NCI-H187 treated with DMSO at 0.1 percent for 48 hours (cell line): Measurements from ENCODE around the gene HECTD4.
"Not testable (repeated sequence)": the region's sequence is repeated elsewhere in the genome, so short reads cannot be mapped to it uniquely, and the experiment has no call there.

Experiments
- DNase-seq: peaks from one replicate; lab custom pipeline; 2025; lab: John Stamatoyannopoulos, UW

Gene HECTD4, protein sequence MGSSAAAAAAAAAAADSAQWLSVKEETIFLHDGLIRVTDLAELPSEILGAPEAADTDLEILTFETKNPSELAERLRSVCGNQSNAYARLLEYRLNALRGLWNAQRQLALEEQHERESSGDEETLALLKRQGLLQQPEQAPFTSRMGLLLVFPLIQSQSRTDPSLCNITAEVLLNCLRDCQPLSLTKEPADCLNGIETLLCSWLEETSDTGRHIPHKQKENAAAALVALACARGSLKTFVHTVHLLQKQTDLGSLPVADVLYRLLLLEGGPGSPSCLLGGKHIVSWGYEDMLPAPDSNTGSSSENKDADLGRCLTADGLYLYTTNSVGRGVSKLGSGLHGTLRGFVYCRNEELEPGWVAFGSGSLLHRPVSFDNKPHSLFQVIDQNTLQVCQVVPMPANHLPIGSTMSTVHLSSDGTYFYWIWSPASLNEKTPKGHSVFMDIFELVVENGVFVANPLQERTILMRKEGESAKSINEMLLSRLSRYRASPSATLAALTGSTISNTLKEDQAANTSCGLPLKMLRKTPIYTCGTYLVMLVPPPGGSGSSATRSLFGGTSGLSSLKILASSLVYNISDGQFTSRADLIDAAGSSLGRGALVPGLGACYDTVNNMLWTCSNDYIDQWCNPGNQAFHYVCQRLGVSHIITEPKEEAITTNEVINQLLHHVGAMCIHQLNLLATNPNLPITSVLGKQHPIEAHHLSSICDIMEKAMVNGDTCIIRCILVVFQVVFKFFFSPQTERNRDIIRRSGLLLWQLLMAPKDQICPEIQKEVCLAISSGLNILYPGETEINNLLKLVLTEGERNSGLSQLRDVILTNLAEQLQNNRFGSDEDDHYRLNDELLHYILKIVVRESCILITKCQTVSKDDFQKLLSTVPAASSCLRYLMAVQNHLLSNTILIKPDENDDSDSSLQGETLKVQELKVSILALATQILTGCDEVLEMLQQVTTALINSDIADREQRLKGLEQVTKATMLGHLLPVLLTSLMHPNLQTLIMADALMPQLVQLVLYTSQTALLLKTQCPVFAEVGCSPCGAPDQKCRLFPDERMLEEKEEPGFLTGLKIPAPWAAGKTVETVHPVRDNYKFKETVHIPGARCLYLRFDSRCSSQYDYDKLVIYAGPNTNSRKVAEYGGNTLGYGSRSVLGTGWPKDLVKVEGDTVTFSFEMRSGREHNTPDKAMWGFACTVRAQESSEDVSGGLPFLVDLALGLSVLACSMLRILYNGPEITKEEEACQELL (N-terminal part only)

DNA sequence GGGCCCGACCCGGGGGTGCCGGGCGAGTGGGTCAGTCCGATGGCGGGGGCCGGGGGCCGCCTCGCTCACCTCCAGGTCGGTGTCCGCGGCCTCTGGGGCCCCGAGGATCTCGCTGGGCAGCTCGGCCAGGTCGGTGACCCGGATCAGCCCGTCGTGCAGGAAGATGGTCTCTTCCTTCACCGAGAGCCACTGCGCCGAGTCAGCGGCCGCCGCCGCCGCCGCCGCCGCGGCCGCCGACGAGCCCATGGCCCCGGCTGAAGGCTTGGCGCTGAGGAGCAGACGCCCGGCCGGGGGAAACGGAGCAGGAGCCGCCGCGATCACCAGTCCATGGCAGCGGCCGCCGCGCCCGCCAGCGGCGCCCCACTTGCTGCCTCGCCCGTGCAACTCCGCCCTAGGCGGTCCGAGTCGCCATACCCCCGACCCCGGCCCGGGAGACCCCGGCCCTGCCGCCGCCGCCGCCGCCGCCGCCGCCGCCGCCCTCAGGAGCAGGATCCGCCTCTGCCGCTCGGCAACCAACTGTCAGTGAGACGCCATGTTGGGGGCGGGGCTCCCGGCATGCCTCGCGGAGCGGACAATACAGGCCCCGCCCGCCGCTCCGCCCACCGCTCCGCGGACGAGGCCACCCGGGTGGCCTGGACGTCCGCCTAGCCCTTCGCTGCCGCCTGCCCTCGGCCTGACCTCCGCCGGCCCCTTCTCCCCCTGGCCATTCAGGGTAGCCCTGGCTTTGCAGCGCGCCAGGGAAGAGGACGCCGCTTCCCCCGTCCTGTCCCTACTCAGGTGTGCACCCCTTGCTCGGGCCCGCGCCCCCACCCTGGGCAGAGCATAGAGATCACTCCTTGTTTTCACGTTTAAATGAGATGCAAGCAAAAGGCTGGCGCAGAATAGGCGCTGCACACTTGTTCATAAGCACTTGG lies at the start of gene HECTD4:
Gene HECTD4 (minus strand): TSS at position 549 of the 914 bp plus-strand sequence. CDS start 303 bp downstream, at position 246.
- peak; percentile 51 for DNase-seq

DNA sequence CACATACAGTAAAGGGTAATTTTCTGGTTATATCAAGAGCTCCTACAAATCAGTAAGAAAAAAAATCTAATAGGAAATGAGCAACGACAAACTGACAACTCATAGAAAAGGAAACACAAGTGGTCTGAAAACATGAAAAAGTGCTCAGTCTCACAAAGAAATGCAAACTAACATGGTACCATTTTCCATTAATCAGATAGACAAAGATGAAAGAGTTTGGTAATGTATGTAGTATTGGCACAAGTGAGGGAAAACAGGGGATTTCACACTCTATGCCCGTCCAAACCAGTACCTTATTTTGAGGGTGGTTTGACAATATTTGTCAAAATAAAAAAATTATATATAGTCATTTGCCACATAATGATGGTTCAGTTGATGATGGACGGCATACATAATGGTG lies 49.7 kb upstream of the HECTD4 start:
- no peak for DNase-seq

DNA sequence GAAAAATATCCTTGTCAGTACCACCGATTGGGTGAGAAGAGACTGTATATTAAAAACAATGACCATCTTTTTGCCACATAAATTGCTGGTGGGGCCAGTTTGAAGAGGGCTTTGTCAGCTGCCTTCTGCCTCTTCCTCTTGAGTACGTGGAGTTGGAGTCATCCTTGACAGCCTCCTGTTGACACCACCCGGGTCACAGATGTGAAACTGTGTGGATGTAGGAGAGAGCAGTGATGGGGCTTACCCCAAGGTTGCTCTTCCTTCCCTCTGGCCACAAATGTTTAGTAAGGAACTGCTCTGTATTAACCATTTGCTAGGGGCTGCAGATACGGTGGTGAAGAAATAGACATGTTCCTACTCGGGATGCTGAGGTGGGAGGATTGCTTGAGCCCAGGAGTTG lies 48.7 kb upstream of the HECTD4 start:
- no peak for DNase-seq

DNA sequence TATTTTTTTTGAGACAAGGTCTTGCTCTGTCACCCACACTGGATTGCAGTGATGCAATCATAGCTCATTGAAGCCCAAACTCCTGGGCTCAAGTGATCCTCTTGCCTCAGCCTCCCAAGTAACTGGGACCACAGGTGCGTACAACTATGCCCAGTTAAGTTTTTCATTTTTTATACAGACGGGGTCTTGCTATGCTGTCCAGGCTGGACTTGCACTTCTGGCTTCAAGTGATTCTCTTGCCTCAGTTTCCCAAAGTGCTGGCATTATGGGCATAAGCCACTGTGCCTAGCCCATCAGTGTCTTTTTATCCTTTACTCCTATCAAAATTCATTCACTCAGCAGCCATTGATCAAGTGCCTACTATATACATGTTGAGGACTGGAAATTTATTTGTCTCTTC lies 45.5 kb upstream of the HECTD4 start:
- DNase-seq: no peak

DNA sequence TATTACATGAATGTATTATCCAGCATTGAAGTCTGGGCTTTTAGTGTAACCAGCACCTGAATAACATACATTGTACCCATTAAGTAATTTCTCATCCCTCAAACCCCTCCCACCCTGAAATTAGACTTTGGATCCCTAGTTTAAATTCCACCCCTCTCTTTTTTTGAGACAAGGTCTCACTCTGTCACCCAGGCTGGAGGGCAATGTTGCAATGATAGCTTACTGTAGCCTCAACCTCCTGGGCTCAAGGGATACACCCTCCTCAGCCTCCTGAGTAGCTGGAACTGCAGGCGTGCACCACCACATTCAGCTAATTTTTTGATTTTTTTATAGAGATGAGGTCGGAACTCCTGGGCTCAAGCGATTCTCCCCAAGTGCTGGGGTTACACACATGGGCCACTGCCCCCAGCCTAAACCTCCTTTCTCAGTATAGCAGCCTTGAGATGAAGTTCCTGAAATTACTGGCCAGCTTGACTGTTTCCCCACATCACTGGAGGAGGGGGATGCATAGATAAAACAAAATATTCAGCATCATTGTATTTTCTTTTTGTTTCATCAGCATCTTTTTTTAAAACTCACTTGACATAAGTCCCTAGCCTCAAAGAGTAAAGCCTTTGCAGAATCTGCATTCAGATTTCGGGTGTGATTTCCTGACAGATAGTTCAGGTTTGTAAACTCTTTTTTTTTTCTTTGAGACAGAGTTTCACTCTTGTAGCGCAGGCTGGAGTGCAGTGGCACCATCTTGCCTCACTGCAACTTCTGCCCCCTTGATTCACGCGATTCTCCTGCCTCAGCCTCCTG lies 43.6 kb upstream of the HECTD4 start:
- DNase-seq: no peak

DNA sequence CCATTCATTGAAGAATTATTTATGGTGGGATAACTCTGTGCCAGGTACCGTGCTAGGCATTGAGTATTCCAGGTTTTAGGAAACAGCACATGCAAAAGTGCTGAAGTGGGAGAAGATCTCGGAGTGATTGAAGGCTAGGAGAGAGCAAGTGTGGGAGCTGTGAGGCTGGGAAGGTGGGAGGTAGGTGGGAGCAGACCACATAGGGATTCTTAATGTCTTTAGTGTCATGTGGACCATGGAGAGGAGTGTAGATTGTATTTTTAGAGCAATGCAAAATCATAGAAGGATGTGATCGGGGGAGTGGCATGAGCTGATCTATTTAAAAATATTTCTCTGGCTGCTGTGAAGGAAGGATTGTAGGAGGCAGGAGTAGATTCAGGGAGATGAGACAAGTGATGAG lies 41.9 kb upstream of the HECTD4 start:
- no peak for DNase-seq

DNA sequence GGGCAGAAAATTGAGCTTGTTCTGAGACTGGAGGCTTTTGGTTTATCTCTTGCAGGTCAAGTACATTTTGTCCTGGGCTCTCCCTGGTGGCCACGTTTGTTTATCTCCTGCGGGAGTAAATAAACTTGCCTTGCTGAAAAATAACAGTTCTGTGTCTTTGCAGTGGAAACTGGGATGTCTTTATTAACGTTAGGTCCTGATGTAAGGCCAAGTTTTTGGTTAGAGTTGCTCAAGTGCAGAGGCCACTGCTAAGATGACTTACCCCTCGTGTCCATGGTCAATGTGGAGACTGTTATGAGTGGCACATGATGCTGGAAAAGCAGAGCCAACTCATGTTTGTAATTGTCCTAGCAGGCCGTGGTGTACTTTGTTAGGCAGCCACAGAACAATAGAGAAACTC lies 40.3 kb upstream of the HECTD4 start:
- DNase-seq: no peak

DNA sequence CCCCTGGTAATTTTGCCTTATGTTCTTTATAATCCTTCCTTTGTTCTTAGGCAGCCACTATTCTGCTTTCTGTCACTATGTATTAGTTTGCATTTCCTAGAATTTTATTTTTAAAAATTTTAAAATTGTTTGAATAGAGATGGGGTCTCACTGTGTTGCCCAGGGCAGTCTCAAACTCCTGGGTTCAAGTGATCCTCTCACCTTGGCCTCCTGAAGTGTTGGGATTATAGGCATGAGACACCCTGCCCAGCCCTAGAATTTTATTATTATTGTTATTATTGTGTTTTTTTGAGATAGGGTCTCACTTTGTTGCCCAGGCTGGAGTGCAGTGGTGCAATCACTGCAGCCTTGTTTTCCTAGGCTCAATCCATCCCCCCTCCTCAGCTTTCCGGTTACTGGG lies 39.1 kb upstream of the HECTD4 start:
- no peak for DNase-seq

DNA sequence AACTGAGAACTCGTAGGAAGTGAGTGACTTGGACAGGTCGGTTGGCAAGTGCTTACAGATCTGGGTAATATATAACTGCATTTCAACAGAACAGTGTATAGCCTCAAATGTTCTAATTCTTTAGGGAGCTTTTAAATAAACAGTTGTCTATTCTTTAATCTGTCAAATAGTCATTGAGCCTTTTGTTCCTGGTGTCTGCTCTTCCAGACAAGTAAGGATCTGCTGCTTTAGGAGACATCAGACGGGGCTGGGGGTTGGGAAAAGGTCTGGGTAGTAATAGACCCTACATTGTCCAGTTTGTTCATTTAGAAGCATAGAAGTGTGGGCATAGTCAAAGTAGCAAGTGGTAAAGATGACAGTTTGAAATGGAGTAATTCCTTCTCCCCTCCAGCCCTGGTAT lies 38.5 kb upstream of the HECTD4 start:
- no peak for DNase-seq

DNA sequence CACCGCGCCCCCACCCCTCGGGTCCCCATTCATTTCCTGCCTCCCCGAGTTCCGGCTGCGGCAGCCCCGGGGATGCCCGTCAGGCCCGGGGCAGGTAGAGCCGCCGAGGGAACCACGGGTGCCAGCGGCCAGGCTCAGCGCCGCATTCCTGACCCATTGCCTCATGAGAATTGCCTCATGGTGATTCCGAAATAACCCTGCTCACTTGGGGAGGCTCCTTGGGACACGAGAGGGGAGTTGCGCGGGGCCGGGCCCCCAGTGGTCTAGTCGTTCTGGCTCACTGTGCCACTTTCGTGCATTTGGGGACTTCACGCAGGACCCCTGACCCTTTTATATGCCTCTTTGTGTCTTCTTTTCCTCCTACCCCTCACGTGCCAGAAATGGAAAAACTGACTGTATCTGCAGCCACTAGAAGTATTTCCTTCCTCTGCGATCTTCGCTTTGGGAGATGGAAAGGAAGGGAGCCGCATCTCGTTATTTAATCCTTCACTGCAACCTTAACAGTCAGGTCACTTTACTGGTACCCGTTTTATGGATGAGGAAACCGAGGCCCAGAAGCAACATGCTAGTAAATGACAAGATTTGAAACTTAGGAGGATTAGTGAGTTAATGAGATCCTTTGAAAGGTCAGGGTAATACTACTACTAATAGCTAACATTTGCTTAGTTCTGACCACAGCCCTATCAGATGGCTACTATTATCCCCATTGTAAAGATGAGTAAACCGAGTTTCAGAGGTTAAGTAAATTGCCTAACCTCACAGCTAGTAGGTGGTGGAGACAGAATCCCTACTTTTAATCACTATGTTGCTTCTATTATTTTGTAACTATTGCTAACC lies 37.3 kb upstream of the HECTD4 start:
- DNase-seq: no peak

DNA sequence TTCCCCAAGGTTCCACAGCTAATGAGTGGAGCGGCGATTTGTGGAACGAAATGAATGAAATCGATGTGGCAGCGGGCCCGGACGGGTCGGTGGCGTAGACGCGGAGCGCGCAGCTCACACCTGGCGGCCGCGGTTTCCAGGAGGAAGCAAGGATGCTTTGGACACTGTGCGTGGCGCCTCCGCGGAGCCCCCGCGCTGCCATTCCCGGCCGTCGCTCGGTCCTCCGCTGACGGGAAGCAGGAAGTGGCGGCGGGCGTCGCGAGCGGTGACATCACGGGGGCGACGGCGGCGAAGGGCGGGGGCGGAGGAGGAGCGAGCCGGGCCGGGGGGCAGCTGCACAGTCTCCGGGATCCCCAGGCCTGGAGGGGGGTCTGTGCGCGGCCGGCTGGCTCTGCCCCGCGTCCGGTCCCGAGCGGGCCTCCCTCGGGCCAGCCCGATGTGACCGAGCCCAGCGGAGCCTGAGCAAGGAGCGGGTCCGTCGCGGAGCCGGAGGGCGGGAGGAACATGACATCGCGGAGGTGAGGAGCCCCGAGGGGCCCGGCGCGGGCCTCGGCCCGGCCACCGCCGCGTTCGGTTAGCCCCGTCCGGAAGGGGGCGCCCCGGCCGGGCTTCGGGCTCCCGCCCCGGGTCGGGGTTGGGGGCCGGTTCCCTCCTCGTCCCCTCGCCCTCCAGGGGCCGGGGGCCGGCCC lies 36.5 kb upstream of the HECTD4 start, which contains the start of gene PTPN11:
Gene PTPN11 (plus strand): TSS at position 340 of the 689 bp plus-strand sequence. CDS start 165 bp downstream, at position 505.
- no peak for DNase-seq

DNA sequence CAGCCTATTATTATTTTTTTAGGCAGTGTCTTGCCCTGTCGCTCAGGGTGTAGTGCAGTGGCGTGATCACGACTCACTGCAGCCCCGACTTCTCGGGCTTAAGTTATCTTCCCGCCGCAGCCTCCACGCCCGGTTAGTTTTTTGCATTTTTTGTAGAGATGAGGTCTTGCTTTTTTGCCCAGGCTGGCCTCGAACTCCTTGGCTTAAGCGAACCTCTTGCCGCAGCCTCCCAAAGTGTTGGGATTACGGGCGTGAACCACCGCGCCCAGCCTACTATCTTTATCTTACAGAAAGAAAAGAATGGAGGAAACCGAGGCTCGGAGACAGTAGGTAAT lies 36.0 kb upstream of the HECTD4 start:
- DNase-seq: no peak

DNA sequence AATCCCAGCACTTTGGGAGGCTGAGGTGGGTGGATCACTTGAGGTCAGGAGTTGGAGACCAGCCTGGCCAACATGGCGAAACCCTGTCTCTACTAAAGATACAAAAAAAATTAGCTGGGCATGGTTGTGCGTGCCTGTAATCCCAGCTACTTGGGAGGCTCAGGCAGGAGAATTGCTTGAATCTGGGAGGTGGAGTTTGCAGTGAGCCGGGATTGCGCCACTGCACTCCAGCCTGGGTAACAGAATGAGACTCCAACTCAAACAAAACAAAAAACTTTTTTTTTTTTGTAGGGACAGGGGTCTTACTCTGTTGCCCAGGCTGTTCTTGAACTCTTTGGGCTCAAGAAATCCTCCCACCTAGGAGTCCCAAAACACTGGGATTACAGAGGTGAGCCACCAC lies 33.2 kb upstream of the HECTD4 start:
- not testable (repeated sequence) for DNase-seq

DNA sequence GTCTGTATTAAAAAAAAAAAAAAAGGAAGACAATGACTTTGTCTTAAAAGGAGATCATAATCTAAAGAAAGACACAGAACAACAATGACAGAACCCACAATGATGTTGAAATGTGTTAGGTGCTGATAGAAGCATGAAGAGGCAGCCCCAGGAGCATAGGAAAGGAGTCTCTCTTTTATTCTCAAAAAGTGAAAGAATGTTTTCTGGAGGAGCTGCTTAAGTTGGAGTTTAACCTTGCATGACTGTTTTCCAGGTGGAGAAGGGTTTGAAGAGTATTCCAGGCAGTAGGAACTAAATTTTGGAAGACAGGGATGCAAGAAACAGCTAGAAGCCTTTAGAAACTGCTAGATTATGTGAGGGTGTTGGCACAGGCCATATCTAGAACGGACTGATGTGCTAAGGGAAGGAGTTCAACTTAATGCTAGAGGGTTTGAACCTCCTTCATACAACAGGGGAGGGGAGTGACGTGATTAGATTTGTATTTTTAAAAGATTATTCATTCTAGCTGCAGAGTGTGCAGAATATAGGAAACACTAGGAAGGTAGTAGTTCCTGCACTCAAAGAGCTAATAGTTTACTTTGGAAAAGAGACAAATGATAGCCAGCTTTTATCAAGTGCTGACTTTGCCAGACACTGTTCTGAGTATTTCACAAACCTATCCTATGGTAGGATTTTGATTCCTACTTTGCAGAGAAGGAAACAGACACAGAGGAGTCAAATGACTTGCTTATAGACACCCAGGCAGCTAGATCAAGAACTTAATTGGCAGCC lies 31.8 kb upstream of the HECTD4 start:
- no peak for DNase-seq

DNA sequence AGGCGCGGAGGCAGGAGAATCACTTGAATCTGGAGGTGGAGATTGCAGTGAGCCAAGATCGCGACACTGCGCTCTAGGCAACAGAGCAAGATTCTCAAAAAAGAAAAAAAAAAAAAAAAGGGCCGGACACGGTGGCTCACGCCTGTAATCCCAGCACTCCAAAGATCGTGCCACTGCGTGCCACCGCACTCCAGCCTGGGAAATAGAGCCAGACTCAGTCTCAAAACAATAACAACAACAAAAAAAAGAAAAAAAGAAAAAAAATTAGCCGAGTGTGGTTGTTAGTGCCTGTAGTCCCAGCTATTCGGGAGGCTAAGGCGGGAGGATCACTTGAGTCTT lies 27.6 kb upstream of the HECTD4 start:
- DNase-seq: no peak

DNA sequence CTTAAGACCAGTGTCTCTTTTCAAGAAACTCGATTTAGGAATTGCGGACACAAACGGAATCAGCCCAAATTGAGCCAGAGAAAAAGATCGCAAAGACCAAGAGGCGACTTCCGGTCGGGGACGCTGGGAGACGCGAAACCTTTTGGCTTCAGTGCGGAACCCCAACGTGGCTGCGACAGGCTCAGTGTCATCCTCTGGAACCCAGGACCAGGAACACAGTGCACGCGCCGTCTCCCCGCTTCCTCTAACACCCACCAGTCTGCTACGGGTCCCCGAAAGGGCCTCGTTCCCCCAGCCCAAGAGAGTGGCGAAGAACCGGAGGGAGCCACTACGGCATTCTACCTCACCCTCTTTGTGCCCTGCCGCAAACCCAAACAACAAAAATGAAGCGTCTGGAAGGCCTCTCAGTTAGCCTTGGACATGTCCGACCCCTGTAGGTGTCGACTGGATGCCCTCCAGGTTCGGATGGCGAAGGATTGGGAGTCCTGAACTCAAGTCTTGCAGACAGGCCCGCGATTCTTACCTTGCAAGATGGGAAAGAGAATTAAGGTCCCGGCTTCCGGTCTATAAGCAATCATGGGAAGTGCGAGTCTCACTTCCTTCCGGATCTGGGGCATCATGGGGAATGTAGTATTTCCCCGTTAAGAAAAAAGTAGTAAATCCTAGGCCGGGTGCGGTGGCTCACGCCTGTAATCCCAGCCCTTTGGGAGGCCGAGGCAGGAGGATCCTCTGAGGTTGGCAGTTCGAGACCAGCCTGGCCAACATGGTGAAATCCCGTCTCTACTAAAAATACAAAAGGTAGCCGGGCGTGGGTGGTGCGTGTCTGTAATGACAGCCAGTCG lies 27.1 kb upstream of the HECTD4 start, which contains the start of gene RPL6:
Gene RPL6 (minus strand): TSS at position 542 of the 842 bp plus-strand sequence. CDS start 949 bp downstream, outside the sequence.
- peak; percentile 68 for DNase-seq

DNA sequence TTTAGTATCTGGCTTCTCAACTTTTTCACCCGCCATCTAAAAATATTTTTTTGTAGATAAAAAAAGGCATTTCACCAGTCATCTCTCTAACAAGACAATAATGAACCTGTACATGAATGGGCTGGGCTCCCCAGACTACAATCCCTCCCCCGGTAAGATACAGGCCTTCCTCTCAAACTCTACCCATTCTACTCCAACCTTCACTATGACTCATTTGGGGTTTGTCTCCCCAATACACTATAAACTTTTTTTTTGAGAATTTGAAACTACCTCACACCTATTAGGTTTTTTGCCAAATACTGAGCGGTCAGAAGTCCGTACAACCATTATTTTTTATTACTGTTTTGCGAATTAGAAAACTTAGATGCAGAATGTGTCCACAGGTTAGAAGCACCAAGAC lies 26.4 kb upstream of the HECTD4 start:
- DNase-seq: no peak
